Activated CD4-positive, alpha-beta T cell treated with anti-CD3 and anti-CD28 coated beads, Interleukin-2, amount 10 ng/mL, durations not matched to agents 24 days and 14 days (primary cell): Measurements from ENCODE around the gene CTNNA3. TPM values are rescaled to one million over a fixed set of nuclear protein-coding genes. Genes with fewer than 3 reads are reported as not detected.

ENCODE experiments used
- DNase-seq: peaks from one replicate; pipeline ENCODE4 v3.0.0; 2022
- H3K27ac Mint-ChIP-seq: one replicate; pipeline ENCODE4 v1.8.0; 2022; ENCODE audit warnings: mild to moderate bottlenecking, mixed read lengths
- H3K27me3 Mint-ChIP-seq: one replicate; pipeline ENCODE4 v1.8.0; 2022; ENCODE audit warnings: mixed read lengths
- H3K36me3 Mint-ChIP-seq: one replicate; pipeline ENCODE4 v1.8.0; 2022; ENCODE audit warnings: low read depth, mild to moderate bottlenecking, mixed read lengths
- H3K4me1 Mint-ChIP-seq: one replicate; pipeline ENCODE4 v1.8.0; 2021; ENCODE audit warnings: mixed read lengths
- H3K4me3 Mint-ChIP-seq: one replicate; pipeline ENCODE4 v1.8.0; 2022; ENCODE audit warnings: mild to moderate bottlenecking, moderate library complexity, mixed read lengths
- H3K9me3 Mint-ChIP-seq: one replicate; pipeline ENCODE4 v1.8.0; 2021; ENCODE audit warnings: mixed read lengths
- intact Hi-C: fragments of 100-400 bp; cut with micrococcal nuclease; formaldehyde crosslinking; loops from one replicate; pipeline ENCODE4 v1.15.1; 2023
- total RNA-seq: library from RNA; stranded (reverse); gene quantifications from 2 replicates; pipeline ENCODE4 v1.2.3, GENCODE V29; 2022

CTNNA3 gene
- total RNA-seq, 1 donor from 2014 or later, result not detected

- Mint-ChIP-seq H3K27ac (no peak overlapping the region), H3K4me1 (no peaks in the 10 kb centered on the region)
Observed at GRCh38 chr10:66514666-66515065, 1181.3 kb downstream of the CTNNA3 start.

GRCh38 chr10:66513504-66513903 lies 1182.5 kb downstream of the CTNNA3 start:
- Mint-ChIP-seq H3K4me3 (no peak overlapping the region), H3K4me1 (no peaks in the 10 kb centered on the region), H3K36me3 (no peaks in the 10 kb centered on the region), H3K9me3 (no peaks in the 10 kb centered on the region), H3K27me3 (no peaks in the 10 kb centered on the region), H3K27ac (no peak overlapping the region)
- intact Hi-C loops, result no loop called here
- DNase-seq, result no peak

More at GRCh38 chr10:66514666-66515065, 1181.3 kb downstream of the CTNNA3 start:
- no peak for DNase-seq
- intact Hi-C loops, result no loop called here
- Mint-ChIP-seq H3K4me3 (no peak overlapping the region), H3K27me3 (no peaks in the 10 kb centered on the region), H3K9me3 (no peaks in the 10 kb centered on the region), H3K36me3 (no peaks in the 10 kb centered on the region)

- Mint-ChIP-seq H3K27me3 (no peaks in the 10 kb centered on the region), H3K4me3 (no peak overlapping the region), H3K4me1 (no peaks in the 10 kb centered on the region), H3K36me3 (no peaks in the 10 kb centered on the region), H3K27ac (no peak overlapping the region), H3K9me3 (no peaks in the 10 kb centered on the region)
- intact Hi-C loops, result no loop called here
- no peak for DNase-seq
Observed at GRCh38 chr10:66505003-66505657, 1190.9 kb downstream of the CTNNA3 start.

GRCh38 chr10:66501356-66501755 lies 1194.6 kb downstream of the CTNNA3 start:
- H3K36me3 Mint-ChIP-seq, result no peaks in the 10 kb centered on the region
- H3K4me3 Mint-ChIP-seq, result no peak overlapping the region
- no peaks in the 10 kb centered on the region for H3K27me3 Mint-ChIP-seq
- no peak overlapping the region for H3K27ac Mint-ChIP-seq
- no peaks in the 10 kb centered on the region for H3K9me3 Mint-ChIP-seq
- no peak for DNase-seq
- intact Hi-C loops, result no loop called here
- no peaks in the 10 kb centered on the region for H3K4me1 Mint-ChIP-seq

GRCh38 chr10:66483966-66484365 lies 1212.0 kb downstream of the CTNNA3 start:
- H3K9me3 Mint-ChIP-seq, result no peaks in the 10 kb centered on the region
- H3K27ac Mint-ChIP-seq, result no peak overlapping the region
- intact Hi-C loops, result no loop called here
- DNase-seq, result no peak
- no peaks in the 10 kb centered on the region for H3K27me3 Mint-ChIP-seq
- no peak overlapping the region for H3K4me3 Mint-ChIP-seq
- no peaks in the 10 kb centered on the region for H3K36me3 Mint-ChIP-seq
- H3K4me1 Mint-ChIP-seq, result no peaks in the 10 kb centered on the region

GRCh38 chr10:66472156-66472555 lies 1223.8 kb downstream of the CTNNA3 start:
- Mint-ChIP-seq H3K4me1 (no peaks in the 10 kb centered on the region), H3K4me3 (no peak overlapping the region), H3K36me3 (no peaks in the 10 kb centered on the region), H3K9me3 (peaks cover 5% of the 10 kb centered on the region), H3K27me3 (no peaks in the 10 kb centered on the region), H3K27ac (no peak overlapping the region)
- no peak for DNase-seq
- intact Hi-C loops, result no loop called here

- Mint-ChIP-seq H3K27ac (no peak overlapping the region), H3K4me1 (no peaks in the 10 kb centered on the region), H3K27me3 (no peaks in the 10 kb centered on the region), H3K4me3 (no peak overlapping the region), H3K36me3 (no peaks in the 10 kb centered on the region), H3K9me3 (no peaks in the 10 kb centered on the region)
- intact Hi-C loops, result no loop called here
- DNase-seq, result no peak
Observed at GRCh38 chr10:66467042-66467441, 1229.0 kb downstream of the CTNNA3 start.

GRCh38 chr10:66466622-66467021 lies 1229.4 kb downstream of the CTNNA3 start:
- no peaks in the 10 kb centered on the region for H3K36me3 Mint-ChIP-seq
- no peak overlapping the region for H3K4me3 Mint-ChIP-seq
- DNase-seq, result no peak
- H3K27ac Mint-ChIP-seq, result no peak overlapping the region
- intact Hi-C loops, result no loop called here
- H3K4me1 Mint-ChIP-seq, result no peaks in the 10 kb centered on the region
- no peaks in the 10 kb centered on the region for H3K9me3 Mint-ChIP-seq
- H3K27me3 Mint-ChIP-seq, result no peaks in the 10 kb centered on the region

- Mint-ChIP-seq H3K27me3 (no peaks in the 10 kb centered on the region), H3K4me1 (no peaks in the 10 kb centered on the region), H3K36me3 (no peaks in the 10 kb centered on the region), H3K4me3 (no peak overlapping the region), H3K9me3 (no peaks in the 10 kb centered on the region), H3K27ac (no peak overlapping the region)
- intact Hi-C loops, result no loop called here
- DNase-seq, result no peak
Observed at GRCh38 chr10:66463611-66464010, 1232.4 kb downstream of the CTNNA3 start.

GRCh38 chr10:66457629-66458028 lies 1238.4 kb downstream of the CTNNA3 start:
- H3K4me3 Mint-ChIP-seq, result no peak overlapping the region
- H3K36me3 Mint-ChIP-seq, result no peaks in the 10 kb centered on the region
- DNase-seq, result no peak
- no peaks in the 10 kb centered on the region for H3K27me3 Mint-ChIP-seq
- intact Hi-C loops, result no loop called here
- no peaks in the 10 kb centered on the region for H3K4me1 Mint-ChIP-seq
- H3K27ac Mint-ChIP-seq, result no peak overlapping the region
- H3K9me3 Mint-ChIP-seq, result no peaks in the 10 kb centered on the region

- DNase-seq, result no peak
- Mint-ChIP-seq H3K36me3 (no peaks in the 10 kb centered on the region), H3K27me3 (no peaks in the 10 kb centered on the region), H3K9me3 (no peaks in the 10 kb centered on the region), H3K4me3 (no peak overlapping the region), H3K27ac (no peak overlapping the region), H3K4me1 (no peaks in the 10 kb centered on the region)
- intact Hi-C loops, result no loop called here
Observed at GRCh38 chr10:66455304-66455703, 1240.7 kb downstream of the CTNNA3 start.

GRCh38 chr10:66440568-66440967 lies 1255.4 kb downstream of the CTNNA3 start:
- no peak for DNase-seq
- H3K27me3 Mint-ChIP-seq, result no peaks in the 10 kb centered on the region
- intact Hi-C loops, result no loop called here
- H3K4me1 Mint-ChIP-seq, result no peaks in the 10 kb centered on the region
- H3K36me3 Mint-ChIP-seq, result no peaks in the 10 kb centered on the region
- H3K27ac Mint-ChIP-seq, result no peak overlapping the region
- H3K9me3 Mint-ChIP-seq, result peaks cover 8% of the 10 kb centered on the region
- H3K4me3 Mint-ChIP-seq, result no peak overlapping the region

GRCh38 chr10:66414943-66415342 lies 1281.1 kb downstream of the CTNNA3 start:
- no peak overlapping the region for H3K4me3 Mint-ChIP-seq
- H3K4me1 Mint-ChIP-seq, result no peaks in the 10 kb centered on the region
- H3K27ac Mint-ChIP-seq, result no peak overlapping the region
- no peak for DNase-seq
- no peaks in the 10 kb centered on the region for H3K27me3 Mint-ChIP-seq
- intact Hi-C loops, result no loop called here
- no peaks in the 10 kb centered on the region for H3K36me3 Mint-ChIP-seq
- peaks cover 4% of the 10 kb centered on the region for H3K9me3 Mint-ChIP-seq

GRCh38 chr10:66405566-66405965 lies 1290.4 kb downstream of the CTNNA3 start:
- Mint-ChIP-seq H3K27me3 (no peaks in the 10 kb centered on the region), H3K36me3 (no peaks in the 10 kb centered on the region), H3K27ac (no peak overlapping the region), H3K9me3 (no peaks in the 10 kb centered on the region), H3K4me3 (no peak overlapping the region), H3K4me1 (no peaks in the 10 kb centered on the region)
- DNase-seq, result no peak
- intact Hi-C loops, result no loop called here

GRCh38 chr10:66398669-66399068 lies 1297.3 kb downstream of the CTNNA3 start:
- no peaks in the 10 kb centered on the region for H3K27me3 Mint-ChIP-seq
- no peaks in the 10 kb centered on the region for H3K9me3 Mint-ChIP-seq
- no peak overlapping the region for H3K4me3 Mint-ChIP-seq
- no peak for DNase-seq
- H3K36me3 Mint-ChIP-seq, result no peaks in the 10 kb centered on the region
- no peak overlapping the region for H3K27ac Mint-ChIP-seq
- intact Hi-C loops, result no loop called here
- no peaks in the 10 kb centered on the region for H3K4me1 Mint-ChIP-seq
